MCF 10A (cell line): ENCODE measurements around the gene GAS7. TPM values are rescaled to one million over a fixed set of nuclear protein-coding genes. Genes with fewer than 3 reads are reported as not detected.

Experiments used
- BruUV-seq: library from RNA; stranded (reverse); fragments of 400-500 nt; replicated peaks from 2 replicates; lab custom pipeline; 2021; lab: Mats Ljungman, UMichigan
- CTCF ChIA-PET: fragments of 300-600 bp; sonication (Branson Sonifier 250); formaldehyde crosslinking; extraction: SDS; loops from one replicate; lab custom pipeline; 2021; ENCODE audit warnings: antibody characterized with exemption, inconsistent platforms; lab: Yijun Ruan, JAX
- POLR2A ChIA-PET: fragments of 300-600, 350-650 bp; sonication (Branson Sonifier 250); formaldehyde crosslinking; extraction: SDS; loops from one replicate; lab custom pipeline; 2020; ENCODE audit warnings: antibody characterized with exemption, inconsistent platforms; lab: Yijun Ruan, JAX
- DNase-seq: peaks from one replicate; pipeline ENCODE4 v3.0.0-alpha.2; 2018; ENCODE audit not compliant: unreplicated experiment
- H3K27ac Mint-ChIP-seq: one replicate; pipeline ENCODE4 v1.8.0; 2022; ENCODE audit warnings: mild to moderate bottlenecking, low read depth, mixed read lengths; ENCODE audit not compliant: unreplicated experiment
- H3K27me3 Mint-ChIP-seq: one replicate; pipeline ENCODE4 v1.8.0; 2022; ENCODE audit warnings: mixed read lengths; ENCODE audit not compliant: insufficient read depth, unreplicated experiment
- H3K36me3 Mint-ChIP-seq: one replicate; pipeline ENCODE4 v1.8.0; 2022; ENCODE audit warnings: mild to moderate bottlenecking, moderate library complexity, mixed read lengths; ENCODE audit not compliant: insufficient read depth, unreplicated experiment
- H3K4me1 Mint-ChIP-seq: one replicate; pipeline ENCODE4 v1.8.0; 2022; ENCODE audit warnings: mixed read lengths; ENCODE audit not compliant: insufficient read depth, unreplicated experiment
- H3K4me3 Mint-ChIP-seq: one replicate; pipeline ENCODE4 v1.8.0; 2022; ENCODE audit warnings: mild to moderate bottlenecking, moderate library complexity, mixed read lengths; ENCODE audit not compliant: unreplicated experiment
- H3K9me3 Mint-ChIP-seq: one replicate; pipeline ENCODE4 v1.8.0; 2022; ENCODE audit warnings: mixed read lengths; ENCODE audit not compliant: unreplicated experiment
- CTCF ChIP-seq: fragments of 200-600 bp; IDR thresholded peaks from one replicate; pipeline ENCODE4 v1.8.0; 2022; ENCODE audit warnings: antibody characterized with exemption, mild to moderate bottlenecking; ENCODE audit not compliant: unreplicated experiment
- intact Hi-C: fragments of 100-400 bp; cut with micrococcal nuclease; formaldehyde crosslinking; loops from 2 replicates; pipeline ENCODE4 v1.14.1; 2022
- total RNA-seq: library from RNA; stranded (reverse); gene quantifications from 2 replicates; pipeline ENCODE4 v1.2.3, GENCODE V29; 2022

Gene GAS7
- total RNA-seq, 1 experiment from 2014 or later = not detected

- Mint-ChIP-seq H3K4me3 (no peak overlapping the region), H3K27ac (no peak overlapping the region), H3K36me3 (no peaks in the 10 kb centered on the region), H3K4me1 (no peaks in the 10 kb centered on the region), H3K9me3 (peaks cover 6% of the 10 kb centered on the region), H3K27me3 (no peaks in the 10 kb centered on the region)
- TF ChIP-seq CTCF = no peak
- no peak for DNase-seq
- intact Hi-C loops = no loop called here
- no TSS peak for BruUV-seq
- CTCF ChIA-PET = no interaction called here
- POLR2A ChIA-PET = interaction anchor here (0.6 kb wide), 1 partner anchor 9 kb away, joined by 3 read pairs; no protein-coding TSS in a partner anchor
These were observed 200.3 kb downstream of the GAS7 start for GRCh38 chr17:9998060-9998459.

GRCh38 chr17:9994761-9995160 is 203.6 kb downstream of the GAS7 start:
- Mint-ChIP-seq H3K36me3 (no peaks in the 10 kb centered on the region), H3K9me3 (peaks cover 14% of the 10 kb centered on the region), H3K27ac (no peak overlapping the region), H3K4me3 (no peak overlapping the region), H3K27me3 (no peaks in the 10 kb centered on the region), H3K4me1 (no peaks in the 10 kb centered on the region)
- no peak for TF ChIP-seq CTCF
- POLR2A ChIA-PET = interaction anchor here (0.6 kb wide), 1 partner anchor 23 kb away, joined by 3 read pairs; no protein-coding TSS in a partner anchor
- CTCF ChIA-PET = interaction anchor here (0.7 kb wide), 1 partner anchor 286 kb away, joined by 3 read pairs; no protein-coding TSS in a partner anchor
- DNase-seq = no peak
- BruUV-seq = no TSS peak
- intact Hi-C loops = no loop called here

GRCh38 chr17:9991796-9992195 is 206.6 kb downstream of the GAS7 start:
- Mint-ChIP-seq H3K27ac (no peak overlapping the region), H3K4me1 (no peaks in the 10 kb centered on the region), H3K36me3 (peaks cover 6% of the 10 kb centered on the region), H3K27me3 (no peaks in the 10 kb centered on the region), H3K4me3 (no peak overlapping the region), H3K9me3 (peaks cover 16% of the 10 kb centered on the region)
- intact Hi-C loops = no loop called here
- no TSS peak for BruUV-seq
- no peak for DNase-seq
- no peak for TF ChIP-seq CTCF
- ChIA-PET POLR2A (no interaction called here), CTCF (no interaction called here)

- intact Hi-C loops = no loop called here
- POLR2A ChIA-PET = no interaction called here
- Mint-ChIP-seq H3K4me3 (no peak overlapping the region), H3K27ac (no peak overlapping the region), H3K9me3 (peaks cover 16% of the 10 kb centered on the region), H3K36me3 (peaks cover 6% of the 10 kb centered on the region), H3K27me3 (no peaks in the 10 kb centered on the region), H3K4me1 (no peaks in the 10 kb centered on the region)
- CTCF ChIA-PET = interaction anchor here (0.7 kb wide), 2 partner anchors 156 to 624 kb away, joined by 3 to 5 read pairs; no protein-coding TSS in a partner anchor
- no TSS peak for BruUV-seq
- no peak for DNase-seq
- no peak for TF ChIP-seq CTCF
These were observed 207.1 kb downstream of the GAS7 start for GRCh38 chr17:9991351-9991750.
